ENCODE data around the gene NID1. TPM values are rescaled to one million over a fixed set of nuclear protein-coding genes. Genes with fewer than 3 reads are reported as not detected.

The NID1 gene
- total RNA-seq, 1 experiment from 2014 or later, result 8.6 TPM

DNA sequence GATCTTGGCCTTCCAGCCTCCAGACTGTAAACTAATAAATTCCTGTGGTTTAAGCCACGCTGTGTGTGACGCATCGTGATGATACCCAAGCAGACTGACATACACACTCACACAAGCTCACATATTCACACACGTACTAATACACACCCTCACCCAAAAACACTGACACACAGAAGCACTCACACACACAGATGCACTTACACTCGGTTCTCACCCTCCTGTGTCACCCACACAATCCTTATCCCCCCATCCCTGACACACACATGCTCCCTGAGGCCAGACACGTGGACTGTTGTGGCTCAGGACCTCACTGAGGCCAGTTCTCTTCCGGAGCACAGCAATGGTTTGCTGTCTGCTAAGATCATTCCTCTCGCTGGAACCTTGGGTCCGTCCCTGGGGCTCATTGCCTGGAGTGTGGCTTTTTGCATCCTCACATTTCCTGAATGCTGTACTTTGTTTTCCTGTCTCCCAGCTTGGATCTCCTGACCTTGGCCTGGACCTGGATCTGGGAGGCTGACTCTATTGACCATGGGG is 121.2 kb downstream of the NID1 start:
- no TSS peak for BruUV-seq (replicated peaks)
- CTCF ChIA-PET, result interaction anchor here (0.5 kb wide), 1 partner anchor 533 kb away, joined by 4 read pairs; no protein-coding TSS in a partner anchor
- no peaks in the 10 kb centered on the region for H3K36me3 Mint-ChIP-seq (ENCODE audit: insufficient read depth, unreplicated experiment)
- no peak for DNase-seq
- no peaks in the 10 kb centered on the region for H3K9me3 Mint-ChIP-seq (ENCODE audit: low read depth, unreplicated experiment)
- TF ChIP-seq, protein P1, sequence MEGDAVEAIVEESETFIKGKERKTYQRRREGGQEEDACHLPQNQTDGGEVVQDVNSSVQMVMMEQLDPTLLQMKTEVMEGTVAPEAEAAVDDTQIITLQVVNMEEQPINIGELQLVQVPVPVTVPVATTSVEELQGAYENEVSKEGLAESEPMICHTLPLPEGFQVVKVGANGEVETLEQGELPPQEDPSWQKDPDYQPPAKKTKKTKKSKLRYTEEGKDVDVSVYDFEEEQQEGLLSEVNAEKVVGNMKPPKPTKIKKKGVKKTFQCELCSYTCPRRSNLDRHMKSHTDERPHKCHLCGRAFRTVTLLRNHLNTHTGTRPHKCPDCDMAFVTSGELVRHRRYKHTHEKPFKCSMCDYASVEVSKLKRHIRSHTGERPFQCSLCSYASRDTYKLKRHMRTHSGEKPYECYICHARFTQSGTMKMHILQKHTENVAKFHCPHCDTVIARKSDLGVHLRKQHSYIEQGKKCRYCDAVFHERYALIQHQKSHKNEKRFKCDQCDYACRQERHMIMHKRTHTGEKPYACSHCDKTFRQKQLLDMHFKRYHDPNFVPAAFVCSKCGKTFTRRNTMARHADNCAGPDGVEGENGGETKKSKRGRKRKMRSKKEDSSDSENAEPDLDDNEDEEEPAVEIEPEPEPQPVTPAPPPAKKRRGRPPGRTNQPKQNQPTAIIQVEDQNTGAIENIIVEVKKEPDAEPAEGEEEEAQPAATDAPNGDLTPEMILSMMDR (IDR thresholded peaks at IDR 0.05; ENCODE audit: unreplicated experiment), result no peak
- no peaks in the 10 kb centered on the region for H3K27me3 Mint-ChIP-seq (ENCODE audit: unreplicated experiment)
- peaks cover 8% of the 10 kb centered on the region for H3K4me1 Mint-ChIP-seq (ENCODE audit: low read depth, unreplicated experiment)
- intact Hi-C loops (cut with micrococcal nuclease; ENCODE audit: unreplicated experiment), result no loop called here
- no peak overlapping the region for H3K27ac Mint-ChIP-seq (ENCODE audit: unreplicated experiment)
- no peak overlapping the region for H3K4me3 Mint-ChIP-seq (ENCODE audit: low read depth, unreplicated experiment)

DNA sequence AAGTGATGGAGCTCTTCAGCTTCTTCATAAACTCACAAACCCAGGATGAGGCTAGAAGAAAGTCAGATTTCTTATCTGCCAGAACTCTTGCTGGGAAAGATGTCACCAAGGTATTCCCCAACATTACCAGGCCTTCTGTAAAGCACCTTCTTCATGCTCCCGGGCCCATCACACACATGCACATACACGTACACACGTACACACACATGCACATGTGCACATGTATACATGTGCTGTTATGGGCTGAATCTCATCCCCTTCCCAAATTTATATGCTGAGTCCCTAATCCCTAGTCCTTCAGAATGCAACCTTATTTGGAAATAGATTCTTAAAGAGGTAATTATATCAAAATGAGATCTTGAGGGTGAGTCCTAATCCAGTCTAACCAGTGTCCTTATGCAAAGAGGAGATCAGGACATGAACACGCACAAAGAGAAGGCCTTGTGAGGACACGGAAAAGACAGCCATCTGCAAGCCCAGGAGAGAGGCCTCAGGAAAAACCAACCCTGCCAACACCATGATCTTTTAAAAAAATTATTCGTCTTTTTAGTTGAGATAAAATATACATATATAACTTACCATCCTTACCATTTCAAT is 121.8 kb downstream of the NID1 start:
- DNase-seq, result no peak
- no peaks in the 10 kb centered on the region for H3K36me3 Mint-ChIP-seq (ENCODE audit: insufficient read depth, unreplicated experiment)
- TF ChIP-seq, protein P1 (IDR thresholded peaks at IDR 0.05; ENCODE audit: unreplicated experiment), result no peak
- no peaks in the 10 kb centered on the region for H3K9me3 Mint-ChIP-seq (ENCODE audit: low read depth, unreplicated experiment)
- intact Hi-C loops (cut with micrococcal nuclease; ENCODE audit: unreplicated experiment), result no loop called here
- no peaks in the 10 kb centered on the region for H3K27me3 Mint-ChIP-seq (ENCODE audit: unreplicated experiment)
- BruUV-seq (replicated peaks), result no TSS peak
- no peak overlapping the region for H3K27ac Mint-ChIP-seq (ENCODE audit: unreplicated experiment)
- peaks cover 8% of the 10 kb centered on the region for H3K4me1 Mint-ChIP-seq (ENCODE audit: low read depth, unreplicated experiment)
- CTCF ChIA-PET, result interaction anchor here (0.5 kb wide), 1 partner anchor 534 kb away, joined by 4 read pairs; no protein-coding TSS in a partner anchor
- H3K4me3 Mint-ChIP-seq (ENCODE audit: low read depth, unreplicated experiment), result no peak overlapping the region

GRCh38 chr1:235942625-235942934 is 122.3 kb downstream of the NID1 start:
- no peak for DNase-seq
- H3K4me1 Mint-ChIP-seq (ENCODE audit: low read depth, unreplicated experiment), result peaks cover 8% of the 10 kb centered on the region
- TF ChIP-seq, protein P1 (IDR thresholded peaks at IDR 0.05; ENCODE audit: unreplicated experiment), result no peak
- intact Hi-C loops (cut with micrococcal nuclease; ENCODE audit: unreplicated experiment), result no loop called here
- H3K4me3 Mint-ChIP-seq (ENCODE audit: low read depth, unreplicated experiment), result no peak overlapping the region
- no peaks in the 10 kb centered on the region for H3K36me3 Mint-ChIP-seq (ENCODE audit: insufficient read depth, unreplicated experiment)
- H3K27ac Mint-ChIP-seq (ENCODE audit: unreplicated experiment), result no peak overlapping the region
- no peaks in the 10 kb centered on the region for H3K9me3 Mint-ChIP-seq (ENCODE audit: low read depth, unreplicated experiment)
- BruUV-seq (replicated peaks), result no TSS peak
- CTCF ChIA-PET, result no interaction called here
- H3K27me3 Mint-ChIP-seq (ENCODE audit: unreplicated experiment), result no peaks in the 10 kb centered on the region

GRCh38 chr1:235941876-235942624 is 122.8 kb downstream of the NID1 start:
- Mint-ChIP-seq H3K27me3 (ENCODE audit: unreplicated experiment) (no peaks in the 10 kb centered on the region), H3K4me3 (ENCODE audit: low read depth, unreplicated experiment) (no peak overlapping the region), H3K27ac (ENCODE audit: unreplicated experiment) (no peak overlapping the region), H3K4me1 (ENCODE audit: low read depth, unreplicated experiment) (peaks cover 8% of the 10 kb centered on the region), H3K9me3 (ENCODE audit: low read depth, unreplicated experiment) (no peaks in the 10 kb centered on the region), H3K36me3 (ENCODE audit: insufficient read depth, unreplicated experiment) (no peaks in the 10 kb centered on the region)
- DNase-seq, result no peak
- TF ChIP-seq, protein P1 (IDR thresholded peaks at IDR 0.05; ENCODE audit: unreplicated experiment), result no peak
- BruUV-seq (replicated peaks), result no TSS peak
- CTCF ChIA-PET, result interaction anchor here (0.6 kb wide), 1 partner anchor 22 kb away, joined by 5 read pairs; no protein-coding TSS in a partner anchor
- intact Hi-C loops (cut with micrococcal nuclease; ENCODE audit: unreplicated experiment), result no loop called here

All from Calu3 (cell line).